NT2/D1 (cell line): Measurements from ENCODE around the gene TFF1.

Source experiments
- YY1 ChIP-seq: IDR thresholded peaks from 2 replicates; pipeline ENCODE4 v1.6.1; 2011; ENCODE audit not compliant: insufficient read length, insufficient read depth
- ZNF274 ChIP-seq: IDR thresholded peaks from 2 replicates; pipeline ENCODE4 v1.6.1; 2011; ENCODE audit warnings: mild to moderate bottlenecking, low read depth, low read length

DNA sequence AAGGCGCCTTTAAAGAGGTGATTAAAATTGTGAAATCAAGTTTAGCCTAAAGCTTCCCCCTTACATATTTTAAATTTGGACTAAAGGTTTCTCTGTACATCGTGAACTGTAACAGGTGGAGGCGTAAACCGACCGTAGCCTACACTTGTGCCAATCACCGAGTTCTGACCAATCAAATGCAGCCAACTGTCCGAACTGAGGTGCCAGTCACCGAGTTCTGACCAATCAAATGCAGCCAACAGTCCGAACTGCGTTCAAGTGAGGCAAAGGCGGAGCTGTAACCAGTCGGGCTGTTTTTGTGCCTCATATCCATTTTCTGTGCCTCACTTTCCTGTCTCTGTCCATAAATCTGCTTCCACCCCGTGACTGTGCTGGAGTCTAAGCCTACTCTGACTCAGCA lies 7.4 kb downstream of the TFF1 start:
- TF ChIP-seq YY1, result no peak
- no peak for TF ChIP-seq ZNF274
